GM12875 (cell line): ENCODE results near the gene HIPK2.

Experiments used
- H3K4me3 ChIP-seq: one replicate; pipeline ENCODE4 v1.5.1; 2011; ENCODE audit warnings: low read depth, low read length, control low read depth
- CTCF ChIP-seq: IDR thresholded peaks from 2 replicates; pipeline ENCODE4 v1.5.1; 2011; ENCODE audit warnings: low read depth, mild to moderate bottlenecking, control low read depth, inconsistent platforms, low read length, moderate library complexity, borderline replicate concordance; ENCODE audit not compliant: insufficient read depth

HIPK2 gene

GRCh38 chr7:139768249-139768824 lies 9.5 kb downstream of the HIPK2 start:
- TF ChIP-seq CTCF: no peak
- no peak overlapping the region for H3K4me3 ChIP-seq

- TF ChIP-seq CTCF: no peak
Observed at GRCh38 chr7:139767561-139767982, 10.2 kb downstream of the HIPK2 start.

GRCh38 chr7:139765143-139765542 lies 12.7 kb downstream of the HIPK2 start:
- no peak overlapping the region for H3K4me3 ChIP-seq
- no peak for TF ChIP-seq CTCF

More at GRCh38 chr7:139767561-139767982, 10.2 kb downstream of the HIPK2 start:
- no peak overlapping the region for H3K4me3 ChIP-seq

- no peak overlapping the region for H3K4me3 ChIP-seq
- no peak for TF ChIP-seq CTCF
Observed at GRCh38 chr7:139763330-139763729, 14.5 kb downstream of the HIPK2 start.

- H3K4me3 ChIP-seq: no peak overlapping the region
- TF ChIP-seq CTCF: no peak
Observed at GRCh38 chr7:139762886-139763285, 14.9 kb downstream of the HIPK2 start.

- no peak for TF ChIP-seq CTCF
- H3K4me3 ChIP-seq: no peak overlapping the region
Observed at GRCh38 chr7:139758388-139758787, 19.4 kb downstream of the HIPK2 start.

GRCh38 chr7:139757968-139758367 lies 19.8 kb downstream of the HIPK2 start:
- H3K4me3 ChIP-seq: no peak overlapping the region
- TF ChIP-seq CTCF: no peak
